Endothelial cell of umbilical vein (primary cell): ENCODE data around the gene TRMT112. TPM values are rescaled to one million over a fixed set of nuclear protein-coding genes. Genes with fewer than 3 reads are reported as not detected.

Experiments used
- BruUV-seq: library from RNA; stranded (reverse); fragments of 400-500 nt; replicated peaks from 2 replicates; lab custom pipeline; 2021; lab: Mats Ljungman, UMichigan
- CTCF ChIA-PET: fragments of 300-600, 350-600 bp; sonication (Branson Sonifier 250); formaldehyde crosslinking; loops from one replicate; lab custom pipeline; 2021; ENCODE audit warnings: antibody characterized with exemption, inconsistent platforms; lab: Charles Lee
- POLR2A ChIA-PET: fragments of 300-600, 350-600 bp; sonication (Branson Sonifier 250); formaldehyde crosslinking; loops from one replicate; lab custom pipeline; 2021; ENCODE audit warnings: antibody characterized with exemption, inconsistent platforms; lab: Charles Lee
- DNase-seq: peaks from one replicate; pipeline ENCODE4 v3.0.0-alpha.2; 2011; ENCODE audit warnings: low read depth, low spot score
- FAIRE-seq: peaks from 2 replicates; lab custom pipeline; 2011; peaks lifted over from hg19 to GRCh38; lab: Jason Lieb, UNC
- H2AFZ ChIP-seq: 2 replicates; pipeline ENCODE4 v1.6.0; 2012; ENCODE audit warnings: low read depth, low read length, control low read depth, inconsistent platforms
- H3K27ac ChIP-seq: 2 replicates; pipeline ENCODE4 v1.5.1; 2011; ENCODE audit warnings: low read depth, mild to moderate bottlenecking, control low read depth, low read length, moderate library complexity; ENCODE audit not compliant: insufficient read depth
- H3K27me3 ChIP-seq, 2 experiments: 2 replicates each; pipeline versions ENCODE4 v1.6.0 to v1.6.1; 2011; ENCODE audit warnings: low read length in 2 of 2, mixed read lengths in 1 of 2; ENCODE audit not compliant: control insufficient read depth in 2 of 2, insufficient read depth in 2 of 2
- H3K36me3 ChIP-seq, 2 experiments: 2 replicates in 1 of 2; 3 replicates in 1 of 2; pipeline ENCODE4 v1.5.1; 2011; ENCODE audit warnings: low read length in 2 of 2, mild to moderate bottlenecking in 1 of 2, moderate library complexity in 1 of 2; ENCODE audit not compliant: control insufficient read depth in 2 of 2, insufficient read depth in 2 of 2; ENCODE audit errors: extremely low read depth in 1 of 2
- H3K4me1 ChIP-seq: 3 replicates; pipeline ENCODE4 v1.5.1; 2011; ENCODE audit warnings: mild to moderate bottlenecking, low read length; ENCODE audit not compliant: control insufficient read depth, insufficient read depth; ENCODE audit errors: extremely low read depth
- H3K4me2 ChIP-seq: 2 replicates; pipeline ENCODE4 v1.6.1; 2011; ENCODE audit warnings: low read length, control low read depth, mixed read lengths; ENCODE audit not compliant: insufficient read depth
- H3K4me3 ChIP-seq, 3 experiments: fragments of 200-600 bp in 1 of 3; sonication (generic), shearing (Covaris generic) in 1 of 3; replicated peaks in 1 of 3; 2 replicates each; pipeline ENCODE4 v1.5.1; 2011 to 2016; ENCODE audit warnings: control low read depth in 3 of 3, low read length in 3 of 3, mild to moderate bottlenecking in 2 of 3, inconsistent platforms in 1 of 3, low read depth in 1 of 3, moderate library complexity in 1 of 3; ENCODE audit not compliant: insufficient read depth in 1 of 3
- H3K79me2 ChIP-seq: 2 replicates; pipeline ENCODE4 v1.6.0; 2012; ENCODE audit warnings: low read length, inconsistent platforms; ENCODE audit not compliant: control insufficient read depth, insufficient read depth
- H3K9ac ChIP-seq: replicated peaks from 2 replicates; pipeline ENCODE3; 2011; ENCODE audit warnings: low read length, control low read depth; ENCODE audit not compliant: insufficient read depth; ENCODE audit errors: extremely low read depth
- H3K9me1 ChIP-seq: replicated peaks from 3 replicates; pipeline ENCODE4 v1.6.0; 2011; ENCODE audit warnings: mild to moderate bottlenecking, low read length; ENCODE audit not compliant: control insufficient read depth, insufficient read depth; ENCODE audit errors: extremely low read depth
- H3K9me3 ChIP-seq: replicated peaks from 2 replicates; pipeline ENCODE4 v1.5.1; 2012; ENCODE audit warnings: low read length, inconsistent platforms; ENCODE audit not compliant: control insufficient read depth, insufficient read depth
- H4K20me1 ChIP-seq: replicated peaks from 2 replicates; pipeline ENCODE3; 2011; ENCODE audit warnings: mild to moderate bottlenecking, low read length; ENCODE audit not compliant: control insufficient read depth, insufficient read depth; ENCODE audit errors: extremely low read depth
- CTCF ChIP-seq, 2 donors: IDR thresholded peaks; 1 replicate in 1 of 2; 2 replicates in 1 of 2; pipeline ENCODE4 v1.5.1; 2011; ENCODE audit warnings: low read length in 2 of 2, mild to moderate bottlenecking in 2 of 2, moderate library complexity in 2 of 2, control low read depth in 1 of 2, inconsistent platforms in 1 of 2, low read depth in 1 of 2; ENCODE audit not compliant: insufficient read depth in 1 of 2; ENCODE audit errors: extremely low read depth in 1 of 2
- FOS ChIP-seq: IDR thresholded peaks from 2 replicates; pipeline ENCODE4 v1.6.1; 2011; ENCODE audit warnings: mild to moderate bottlenecking, low read length, moderate library complexity, borderline replicate concordance; ENCODE audit not compliant: insufficient read depth
- JUN ChIP-seq: IDR thresholded peaks from 2 replicates; pipeline ENCODE4 v1.6.1; 2011; ENCODE audit warnings: borderline replicate concordance, low read depth; ENCODE audit not compliant: insufficient read length, insufficient read depth
- MAX ChIP-seq: IDR thresholded peaks from 2 replicates; pipeline ENCODE4 v1.6.1; 2011; ENCODE audit not compliant: insufficient read depth, insufficient read length
- MYC ChIP-seq: IDR thresholded peaks from one replicate; pipeline ENCODE4 v1.6.1; 2011; ENCODE audit warnings: mild to moderate bottlenecking, low read depth, low read length
- POLR2A ChIP-seq: IDR thresholded peaks from 2 replicates; pipeline ENCODE4 v1.6.1; 2012; ENCODE audit warnings: low read depth, mild to moderate bottlenecking, control low read depth, low read length
- POLR2AphosphoS5 ChIP-seq: IDR thresholded peaks from 2 replicates; pipeline ENCODE4 v1.6.1; 2012; ENCODE audit warnings: low read depth, mild to moderate bottlenecking, control low read depth, low read length, moderate library complexity; ENCODE audit not compliant: insufficient read depth
- dilution Hi-C: fragments of 300-500 bp; cut with MboI; formaldehyde crosslinking; loops from one replicate; pipeline ENCODE4 v1.15.0; 2019; ENCODE audit warnings: low sequenced_read_pairs; ENCODE audit not compliant: extremely low pct_ligation_motif_present
- intact Hi-C: fragments of 100-400 bp; cut with micrococcal nuclease; formaldehyde crosslinking; loops from one replicate; pipeline ENCODE4 v1.10.0; 2022
- polyA plus RNA-seq, 4 experiments: library from polyadenylated mRNA; depleted of rRNA in 3 of 4; stranded (reverse) in 3 of 4; unstranded in 1 of 4; fragments of >200 nt; gene quantifications; 2 replicates each; pipeline versions ENCODE4 v1.2.1 to v1.2.3, GENCODE V29; 2011 to 2012; ENCODE audit warnings: missing spikeins in 1 of 4
- total RNA-seq: library from RNA; stranded (reverse); gene quantifications from 2 replicates; pipeline ENCODE4 v1.2.3, GENCODE V29; 2021

Gene TRMT112
- total and polyA plus RNA-seq, 2 donors (not counting 3 experiments of a cell fraction or from before 2014, with no cell fraction given), result 195 to 575 TPM

- H4K20me1 ChIP-seq, result no peaks in the 10 kb centered on the region
- no peak overlapping the region for H3K4me3 ChIP-seq
- no peak overlapping the region for H3K4me2 ChIP-seq
- H2AFZ ChIP-seq, result peak overlapping the region; percentile 8
- ChIA-PET POLR2A (interaction anchor here (0.5 to 1.2 kb wide), 2 partner anchors 14 to 331 kb away, joined by 3 to 6 read pairs; partner anchors contain the start of genes PRDX5 and TRMT112), CTCF (interaction anchor here (0.6 to 5.4 kb wide), 21 partner anchors 9 to 146 kb away, joined by 3 to 71 read pairs (median 5); partner anchors contain the start of genes BAD, CATSPERZ, CCDC88B and ESRRA)
- H3K9me1 ChIP-seq, result no peaks in the 10 kb centered on the region
- no peak overlapping the region for H3K9ac ChIP-seq
- TF ChIP-seq JUN, result no peak
- TF ChIP-seq MAX, result peak; percentile 33
- peak; percentile 27 for TF ChIP-seq POLR2AphosphoS5
- peak; percentile 64 to 82 for TF ChIP-seq CTCF (IDR thresholded peaks at IDR 0.05; ENCODE audit: extremely low read depth in 1 of 2, insufficient read depth in 1 of 2, low read depth in 1 of 2, low read length in 2 of 2)
- peak; percentile 32 for TF ChIP-seq FOS
- TF ChIP-seq MYC, result no peak
- TF ChIP-seq POLR2A, result no peak
- intact Hi-C loops, result loop anchor here (2.0 kb wide), 1 partner anchor 13 kb away; the partner anchor contains the start of gene PRDX5
- BruUV-seq, result no TSS peak
- no peaks in the 10 kb centered on the region for H3K79me2 ChIP-seq
- peaks cover 3% of the 10 kb centered on the region for H3K4me1 ChIP-seq
- H3K27ac ChIP-seq, result no peak overlapping the region
- no peaks in the 10 kb centered on the region for H3K36me3 ChIP-seq
- FAIRE-seq (peak; percentile 83), DNase-seq (peak; percentile 74)
- no peaks in the 10 kb centered on the region for H3K9me3 ChIP-seq
- dilution Hi-C loops, result no loop called here
- no peaks in the 10 kb centered on the region for H3K27me3 ChIP-seq
These were observed 14.4 kb upstream of the TRMT112 start for GRCh38 chr11:64331569-64332371.
